ENCODE measurements around the gene TRPV2. TPM values are rescaled to one million over a fixed set of nuclear protein-coding genes. Genes with fewer than 3 reads are reported as not detected.

TRPV2 gene
- total RNA-seq, 1 donor from 2014 or later = 6.7 TPM

DNA sequence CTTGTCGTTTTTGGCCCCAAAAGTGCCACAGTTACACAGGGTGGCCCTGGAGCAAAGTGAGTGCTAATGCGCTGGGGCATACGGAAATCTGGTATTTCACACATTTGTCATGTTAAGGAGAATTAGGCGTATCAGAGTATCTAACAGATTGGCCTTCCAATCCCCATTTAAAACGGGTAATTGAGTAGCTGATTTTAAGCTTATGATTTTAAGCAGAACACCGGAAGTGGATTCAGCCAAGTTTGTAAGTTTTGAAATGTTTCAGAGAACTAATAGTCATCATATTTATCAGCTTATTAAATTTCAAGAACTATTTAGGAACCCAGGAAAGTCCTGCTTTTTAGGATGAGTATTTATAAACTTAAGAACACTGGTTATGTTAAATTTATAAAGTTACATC, 57.2 kb downstream of the TRPV2 start:
- TF ChIP-seq, protein P1, sequence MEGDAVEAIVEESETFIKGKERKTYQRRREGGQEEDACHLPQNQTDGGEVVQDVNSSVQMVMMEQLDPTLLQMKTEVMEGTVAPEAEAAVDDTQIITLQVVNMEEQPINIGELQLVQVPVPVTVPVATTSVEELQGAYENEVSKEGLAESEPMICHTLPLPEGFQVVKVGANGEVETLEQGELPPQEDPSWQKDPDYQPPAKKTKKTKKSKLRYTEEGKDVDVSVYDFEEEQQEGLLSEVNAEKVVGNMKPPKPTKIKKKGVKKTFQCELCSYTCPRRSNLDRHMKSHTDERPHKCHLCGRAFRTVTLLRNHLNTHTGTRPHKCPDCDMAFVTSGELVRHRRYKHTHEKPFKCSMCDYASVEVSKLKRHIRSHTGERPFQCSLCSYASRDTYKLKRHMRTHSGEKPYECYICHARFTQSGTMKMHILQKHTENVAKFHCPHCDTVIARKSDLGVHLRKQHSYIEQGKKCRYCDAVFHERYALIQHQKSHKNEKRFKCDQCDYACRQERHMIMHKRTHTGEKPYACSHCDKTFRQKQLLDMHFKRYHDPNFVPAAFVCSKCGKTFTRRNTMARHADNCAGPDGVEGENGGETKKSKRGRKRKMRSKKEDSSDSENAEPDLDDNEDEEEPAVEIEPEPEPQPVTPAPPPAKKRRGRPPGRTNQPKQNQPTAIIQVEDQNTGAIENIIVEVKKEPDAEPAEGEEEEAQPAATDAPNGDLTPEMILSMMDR (IDR thresholded peaks at IDR 0.05; ENCODE audit: borderline replicate concordance) = no peak
- no peaks in the 10 kb centered on the region for H3K27me3 ChIP-seq (ENCODE audit: low read depth)
- intact Hi-C loops (cut with micrococcal nuclease) = no loop called here
- H3K4me3 ChIP-seq = no peak overlapping the region
- H3K36me3 ChIP-seq = no peaks in the 10 kb centered on the region
- no peak overlapping the region for H3K27ac ChIP-seq (replicated peaks)
- H3K9me3 ChIP-seq (replicated peaks) = no peaks in the 10 kb centered on the region
- peaks cover 27% of the 10 kb centered on the region for H3K4me1 ChIP-seq
- no peak for DNase-seq

DNA sequence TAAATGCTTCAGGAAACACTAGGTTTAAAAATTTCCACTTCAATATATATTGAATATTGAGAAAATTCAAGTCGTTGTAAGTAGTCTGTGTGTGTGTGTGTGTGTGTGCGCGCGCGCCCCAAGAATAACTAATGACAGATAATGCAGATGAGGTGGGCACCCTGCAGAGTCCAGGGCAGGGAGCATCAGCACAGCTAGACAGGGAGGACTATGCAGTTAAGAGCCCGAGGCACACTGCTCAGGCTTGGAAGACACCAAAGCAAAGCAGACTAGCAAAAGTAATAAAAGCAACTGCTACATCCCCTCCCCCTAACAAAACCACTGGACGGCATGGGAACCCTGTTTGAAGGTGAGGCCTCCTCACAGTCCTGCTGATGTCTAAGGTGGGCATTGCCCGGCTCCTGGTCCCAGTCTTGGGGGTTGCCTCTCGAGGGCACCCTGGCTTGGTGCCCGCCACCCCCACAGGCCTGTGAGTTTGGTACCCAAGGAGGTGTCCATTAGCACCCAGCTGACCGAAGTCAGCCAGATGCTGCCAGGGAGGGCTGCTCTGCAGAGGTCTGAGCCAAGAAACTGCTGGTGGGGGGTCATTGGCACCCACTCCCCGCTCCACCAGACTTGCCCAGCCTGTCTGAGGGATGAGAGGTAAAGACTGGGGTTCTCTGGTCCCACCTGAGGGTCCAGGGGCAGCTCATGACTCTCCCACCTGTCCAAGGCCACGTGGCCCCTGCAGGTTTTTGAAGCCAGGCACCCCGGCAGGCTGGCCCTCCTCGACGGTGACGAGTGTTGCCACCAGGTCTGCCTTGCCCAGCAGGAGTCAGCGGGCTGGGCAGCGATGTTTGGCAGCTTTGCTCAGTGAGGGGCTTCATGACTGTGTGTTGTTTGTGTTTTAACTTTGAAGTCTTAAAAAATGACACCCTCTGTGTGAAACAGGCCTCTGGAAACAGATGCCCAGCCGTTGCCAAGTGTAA, 58.0 kb downstream of the TRPV2 start:
- DNase-seq = no peak
- TF ChIP-seq, protein P1 (IDR thresholded peaks at IDR 0.05; ENCODE audit: borderline replicate concordance) = no peak
- no peaks in the 10 kb centered on the region for H3K36me3 ChIP-seq
- intact Hi-C loops (cut with micrococcal nuclease) = no loop called here
- peaks cover 31% of the 10 kb centered on the region for H3K4me1 ChIP-seq
- H3K9me3 ChIP-seq (replicated peaks) = no peaks in the 10 kb centered on the region
- H3K4me3 ChIP-seq = no peak overlapping the region
- H3K27ac ChIP-seq (replicated peaks) = no peak overlapping the region
- no peaks in the 10 kb centered on the region for H3K27me3 ChIP-seq (ENCODE audit: low read depth)

DNA sequence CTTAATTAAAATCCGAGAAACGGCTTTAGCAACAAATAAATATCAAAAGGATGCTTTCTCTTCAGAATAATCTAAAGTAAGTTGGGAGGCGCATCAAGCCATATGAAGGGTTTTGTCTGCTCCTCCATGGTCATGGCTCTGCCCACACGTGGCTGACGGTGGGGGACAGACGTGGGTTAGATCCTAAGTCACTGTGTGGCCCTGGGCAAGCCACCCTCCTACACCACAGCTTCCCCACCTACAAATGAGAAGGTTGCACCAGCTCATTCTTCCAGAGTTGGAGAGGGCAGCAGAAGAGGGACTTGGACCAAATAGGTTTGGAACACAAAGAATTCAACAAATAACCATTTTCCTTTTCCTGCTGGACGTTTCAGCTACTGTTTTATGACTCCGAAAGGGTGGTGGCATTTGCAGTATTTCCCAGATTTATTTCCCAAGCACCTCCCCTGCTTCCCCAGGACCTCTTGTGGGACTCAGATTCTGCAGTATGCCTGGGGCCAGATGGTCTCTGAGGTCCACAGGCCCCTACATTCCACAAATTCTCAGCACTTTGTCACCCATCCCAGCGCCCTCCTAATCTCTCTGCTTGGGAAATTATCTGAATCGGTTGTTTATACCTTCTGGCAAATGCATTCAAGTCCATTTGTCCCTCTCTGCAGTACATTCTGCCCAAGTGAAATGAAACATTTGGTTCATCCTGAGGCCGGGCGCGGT, 58.8 kb downstream of the TRPV2 start:
- Histone ChIP-seq H3K9me3 (replicated peaks) (no peaks in the 10 kb centered on the region), H3K4me1 (peaks cover 29% of the 10 kb centered on the region), H3K27me3 (ENCODE audit: low read depth) (no peaks in the 10 kb centered on the region), H3K27ac (replicated peaks) (no peak overlapping the region), H3K4me3 (no peak overlapping the region), H3K36me3 (no peaks in the 10 kb centered on the region)
- no peak for DNase-seq
- TF ChIP-seq, protein P1 (IDR thresholded peaks at IDR 0.05; ENCODE audit: borderline replicate concordance) = no peak
- intact Hi-C loops (cut with micrococcal nuclease) = no loop called here

GRCh38 chr17:16475179-16475704, 59.9 kb downstream of the TRPV2 start:
- Histone ChIP-seq H3K27me3 (ENCODE audit: low read depth) (no peaks in the 10 kb centered on the region), H3K4me3 (no peak overlapping the region), H3K36me3 (no peaks in the 10 kb centered on the region), H3K4me1 (peaks cover 19% of the 10 kb centered on the region), H3K9me3 (replicated peaks) (no peaks in the 10 kb centered on the region), H3K27ac (replicated peaks) (no peak overlapping the region)
- intact Hi-C loops (cut with micrococcal nuclease) = no loop called here
- TF ChIP-seq, protein P1 (IDR thresholded peaks at IDR 0.05; ENCODE audit: borderline replicate concordance) = no peak
- no peak for DNase-seq

- Histone ChIP-seq H3K4me3 (no peak overlapping the region), H3K27me3 (ENCODE audit: low read depth) (no peaks in the 10 kb centered on the region), H3K9me3 (replicated peaks) (no peaks in the 10 kb centered on the region), H3K27ac (replicated peaks) (peak overlapping the region; percentile 60), H3K4me1 (peaks cover 10% of the 10 kb centered on the region), H3K36me3 (no peaks in the 10 kb centered on the region)
- TF ChIP-seq, protein P1 (IDR thresholded peaks at IDR 0.05; ENCODE audit: borderline replicate concordance) = no peak
- intact Hi-C loops (cut with micrococcal nuclease) = no loop called here
- peak; percentile 37 for DNase-seq
Observed at GRCh38 chr17:16477255-16477654, 61.9 kb downstream of the TRPV2 start.

Measured in left ventricle myocardium inferior (tissue), 1 donor.